GM18519 (cell line): Measurements from ENCODE around the gene ADGRL3.
"Not testable (repeated sequence)": the region's sequence is repeated elsewhere in the genome, so short reads cannot be mapped to it uniquely, and the experiment has no call there.

Experiments used
- ATAC-seq: cut with Tn5 transposase; IDR thresholded peaks from one replicate; pipeline ENCODE4 v1.9.1; 2021; ENCODE audit warnings: mild to moderate bottlenecking, moderate library complexity; ENCODE audit not compliant: unreplicated experiment, low FRiP score

Gene ADGRL3

GRCh38 chr4:61336488-61336887 is 136.4 kb downstream of the ADGRL3 start:
- ATAC-seq = no peak

- ATAC-seq = no peak
These were observed 136.8 kb downstream of the ADGRL3 start for GRCh38 chr4:61336916-61337315.

GRCh38 chr4:61342061-61342460 is 141.9 kb downstream of the ADGRL3 start:
- ATAC-seq = no peak

- ATAC-seq = no peak
These were observed 150.8 kb downstream of the ADGRL3 start for GRCh38 chr4:61350932-61351331.

GRCh38 chr4:61356696-61357095 is 156.6 kb downstream of the ADGRL3 start:
- no peak for ATAC-seq

- no peak for ATAC-seq
These were observed 159.2 kb downstream of the ADGRL3 start for GRCh38 chr4:61359301-61359700.

- not testable (repeated sequence) for ATAC-seq
These were observed 172.7 kb downstream of the ADGRL3 start for GRCh38 chr4:61372817-61373216.

- ATAC-seq = no peak
These were observed 173.8 kb downstream of the ADGRL3 start for GRCh38 chr4:61373901-61374440.

GRCh38 chr4:61374447-61374891 is 174.3 kb downstream of the ADGRL3 start:
- ATAC-seq = no peak

GRCh38 chr4:61375301-61375700 is 175.2 kb downstream of the ADGRL3 start:
- ATAC-seq = no peak

GRCh38 chr4:61376301-61376700 is 176.2 kb downstream of the ADGRL3 start:
- no peak for ATAC-seq

- ATAC-seq = no peak
These were observed 179.3 kb downstream of the ADGRL3 start for GRCh38 chr4:61379406-61379805.

GRCh38 chr4:61380865-61381264 is 180.7 kb downstream of the ADGRL3 start:
- ATAC-seq = no peak

- no peak for ATAC-seq
These were observed 185.1 kb downstream of the ADGRL3 start for GRCh38 chr4:61385256-61385655.

GRCh38 chr4:61387372-61387771 is 187.2 kb downstream of the ADGRL3 start:
- not testable (repeated sequence) for ATAC-seq

GRCh38 chr4:61389640-61390039 is 189.5 kb downstream of the ADGRL3 start:
- no peak for ATAC-seq

GRCh38 chr4:61395754-61396153 is 195.6 kb downstream of the ADGRL3 start:
- no peak for ATAC-seq

- ATAC-seq = no peak
These were observed 197.0 kb downstream of the ADGRL3 start for GRCh38 chr4:61397174-61397573.

GRCh38 chr4:61400439-61401038 is 200.4 kb downstream of the ADGRL3 start:
- ATAC-seq = no peak

- no peak for ATAC-seq
These were observed 201.6 kb downstream of the ADGRL3 start for GRCh38 chr4:61401771-61402170.

GRCh38 chr4:61405307-61405706 is 205.2 kb downstream of the ADGRL3 start:
- ATAC-seq = no peak

GRCh38 chr4:61406677-61407076 is 206.6 kb downstream of the ADGRL3 start:
- no peak for ATAC-seq
